HEK293 (cell line): ENCODE measurements around the gene KLK3.
A peak's percentile ranks its signal among the peaks of the same experiment; 100 is the strongest.

ENCODE experiments used
- CTCF ChIA-PET: fragments of 350-600 bp; formaldehyde crosslinking; extraction: SDS; loops from one replicate; lab custom pipeline; 2021; ENCODE audit warnings: antibody characterized with exemption; lab: Yijun Ruan, JAX
- POLR2A ChIA-PET: fragments of 300-600 bp; formaldehyde crosslinking; extraction: SDS; loops from one replicate; lab custom pipeline; 2020; ENCODE audit warnings: antibody characterized with exemption, inconsistent platforms; lab: Yijun Ruan, JAX
- H3K27ac ChIP-seq: fragments of 200-500 bp; sonication (Bioruptor generic); 2 replicates; pipeline ENCODE4 v1.5.1; 2014; ENCODE audit warnings: low read depth, low read length, control low read depth, inconsistent platforms; ENCODE audit errors: extremely low read depth
- H3K36me3 ChIP-seq, 2 experiments: fragments of 200-500 bp in 1 of 2; sonication (Bioruptor generic) in 1 of 2; 1 replicate in 1 of 2; 2 replicates in 1 of 2; pipeline ENCODE4 v1.5.1; 2014 to 2017; ENCODE audit warnings: inconsistent platforms in 2 of 2, low read length in 2 of 2; ENCODE audit not compliant: control insufficient read depth in 2 of 2, insufficient read depth in 1 of 2
- H3K4me1 ChIP-seq: fragments of 200-500 bp; sonication (Bioruptor generic); 2 replicates; pipeline ENCODE4 v1.5.1; 2014; ENCODE audit warnings: mild to moderate bottlenecking, low read length, inconsistent platforms; ENCODE audit not compliant: control insufficient read depth, insufficient read depth
- H3K4me3 ChIP-seq: 2 replicates; pipeline ENCODE4 v1.5.1; 2011; ENCODE audit warnings: low read depth, mild to moderate bottlenecking, control low read depth, low read length, moderate library complexity
- H3K9me3 ChIP-seq: fragments of 200-500 bp; sonication (Bioruptor generic); 2 replicates; pipeline ENCODE4 v1.5.1; 2014; ENCODE audit warnings: low read depth, low read length, inconsistent platforms; ENCODE audit not compliant: control insufficient read depth, insufficient read depth
- HOXD13 ChIP-seq: sonication (generic); formaldehyde crosslinking; IDR thresholded peaks from 2 replicates; pipeline ENCODE4 v1.8.0; 2022; ENCODE audit warnings: missing genetic modification reagents, borderline replicate concordance
- KLF1 ChIP-seq: fragments of 450-650 bp; formaldehyde crosslinking; IDR thresholded peaks from 2 replicates; pipeline ENCODE4 v1.5.1; 2016; ENCODE audit warnings: missing biosample characterization, missing genetic modification characterization
- KLF7 ChIP-seq: fragments of 450-650 bp; formaldehyde crosslinking; IDR thresholded peaks from 2 replicates; pipeline ENCODE4 v1.5.1; 2016; ENCODE audit warnings: missing biosample characterization, missing genetic modification characterization, borderline replicate concordance
- KLF8 ChIP-seq: fragments of 450-650 bp; formaldehyde crosslinking; IDR thresholded peaks from 2 replicates; pipeline ENCODE4 v1.5.1; 2016; ENCODE audit warnings: missing biosample characterization, missing genetic modification characterization
- OVOL3 ChIP-seq: fragments of 450-650 bp; formaldehyde crosslinking; IDR thresholded peaks from 2 replicates; pipeline ENCODE4 v1.5.1; 2016; ENCODE audit warnings: missing biosample characterization, missing genetic modification characterization
- PRDM1 ChIP-seq: fragments of 450-650 bp; formaldehyde crosslinking; IDR thresholded peaks from 2 replicates; pipeline ENCODE4; 2016; ENCODE audit warnings: missing biosample characterization, missing genetic modification characterization
- REPIN1 ChIP-seq: fragments of 450-650 bp; formaldehyde crosslinking; IDR thresholded peaks from 2 replicates; pipeline ENCODE4 v1.5.1; 2017; ENCODE audit warnings: missing biosample characterization, missing genetic modification characterization, low read depth
- SETDB1 ChIP-seq: IDR thresholded peaks from one replicate; pipeline ENCODE4 v1.6.1; 2017; ENCODE audit warnings: mild to moderate bottlenecking, low read length, moderate library complexity, mixed read lengths; ENCODE audit not compliant: insufficient read length
- TRIM28 ChIP-seq: IDR thresholded peaks from 2 replicates; pipeline ENCODE4 v1.6.1; 2011; ENCODE audit warnings: low read length, control low read depth, borderline replicate concordance
- YY2 ChIP-seq: fragments of 450-650 bp; formaldehyde crosslinking; IDR thresholded peaks from 2 replicates; pipeline ENCODE4 v1.5.1; 2016; ENCODE audit warnings: missing biosample characterization, missing genetic modification characterization
- ZBTB7A ChIP-seq: fragments of 450-650 bp; formaldehyde crosslinking; IDR thresholded peaks from 2 replicates; pipeline ENCODE4 v1.5.1; 2016; ENCODE audit warnings: low read depth, missing biosample characterization, missing genetic modification characterization
- ZNF132 ChIP-seq: fragments of 450-650 bp; formaldehyde crosslinking; IDR thresholded peaks from 2 replicates; pipeline ENCODE4 v1.5.1; 2017; ENCODE audit warnings: missing biosample characterization, missing genetic modification characterization, borderline replicate concordance
- ZNF140 ChIP-seq: fragments of 450-650 bp; formaldehyde crosslinking; IDR thresholded peaks from 2 replicates; pipeline ENCODE4 v1.5.1; 2016; ENCODE audit warnings: missing biosample characterization, missing genetic modification characterization
- ZNF311 ChIP-seq: fragments of 450-650 bp; formaldehyde crosslinking; IDR thresholded peaks from 2 replicates; pipeline ENCODE4 v1.5.1; 2017; ENCODE audit warnings: missing biosample characterization, missing genetic modification characterization, borderline replicate concordance
- ZNF354C ChIP-seq: fragments of 450-650 bp; formaldehyde crosslinking; IDR thresholded peaks from 2 replicates; pipeline ENCODE4 v1.5.1; 2016; ENCODE audit warnings: missing biosample characterization, missing genetic modification characterization, low read depth, borderline replicate concordance
- ZNF423 ChIP-seq: fragments of 450-650 bp; formaldehyde crosslinking; IDR thresholded peaks from 2 replicates; pipeline ENCODE4 v1.5.1; 2016; ENCODE audit warnings: missing biosample characterization, missing genetic modification characterization
- ZNF529 ChIP-seq: fragments of 450-650 bp; formaldehyde crosslinking; IDR thresholded peaks from 2 replicates; pipeline ENCODE4 v1.5.1; 2017; ENCODE audit warnings: missing genetic modification characterization, missing biosample characterization; ENCODE audit not compliant: insufficient replicate concordance
- ZNF560 ChIP-seq: fragments of 450-650 bp; formaldehyde crosslinking; IDR thresholded peaks from 2 replicates; pipeline ENCODE4 v1.5.1; 2017; ENCODE audit warnings: missing biosample characterization, missing genetic modification characterization, borderline replicate concordance
- ZNF624 ChIP-seq: fragments of 450-650 bp; formaldehyde crosslinking; IDR thresholded peaks from 2 replicates; pipeline ENCODE4 v1.5.1; 2017; ENCODE audit warnings: missing biosample characterization, missing genetic modification characterization
- ZNF629 ChIP-seq: fragments of 450-650 bp; formaldehyde crosslinking; IDR thresholded peaks from 2 replicates; pipeline ENCODE4 v1.5.1; 2017; ENCODE audit warnings: missing biosample characterization, missing genetic modification characterization
- ZNF664 ChIP-seq: fragments of 450-650 bp; formaldehyde crosslinking; IDR thresholded peaks from 2 replicates; pipeline ENCODE4 v1.5.1; 2016; ENCODE audit warnings: missing biosample characterization, missing genetic modification characterization
- TF ChIP-seq, protein P1 (sequence below): fragments of 450-650 bp; formaldehyde crosslinking; IDR thresholded peaks from 2 replicates; pipeline ENCODE4 v1.5.1; 2016; ENCODE audit warnings: missing biosample characterization, missing genetic modification characterization
- TF ChIP-seq, protein P2 (sequence below): fragments of 450-650 bp; formaldehyde crosslinking; IDR thresholded peaks from 2 replicates; pipeline ENCODE4 v1.5.1; 2017; ENCODE audit warnings: missing biosample characterization, missing genetic modification characterization
- TF ChIP-seq, protein P3 (sequence below): fragments of 450-650 bp; formaldehyde crosslinking; optimal IDR thresholded peaks from 2 replicates; pipeline ENCODE3; 2016; ENCODE audit warnings: missing biosample characterization, mild to moderate bottlenecking, missing genetic modification characterization

KLK3 gene

DNA sequence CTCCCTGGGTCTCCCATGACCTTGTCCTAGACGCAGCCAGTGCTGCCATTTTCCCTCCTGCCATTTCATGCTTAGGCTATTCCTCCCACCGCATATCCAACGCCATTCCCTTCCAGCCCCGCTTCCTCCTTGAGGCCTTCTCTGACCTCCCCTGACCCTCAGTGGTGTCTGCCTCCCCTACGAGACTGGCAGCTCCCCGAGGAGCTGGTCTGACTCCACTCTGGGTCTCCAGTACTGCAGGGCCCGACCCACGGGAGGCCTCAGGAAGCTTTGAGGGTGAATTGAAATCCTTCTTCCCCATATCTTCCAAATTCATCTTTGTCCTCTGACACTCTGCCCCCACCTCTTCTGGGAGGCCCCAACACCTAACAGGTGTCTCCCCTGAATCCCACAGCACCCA is 22.0 kb upstream of the KLK3 start:
- Histone ChIP-seq H3K27ac (no peak overlapping the region), H3K9me3 (no peaks in the 10 kb centered on the region), H3K36me3 (no peaks in the 10 kb centered on the region), H3K4me3 (no peak overlapping the region), H3K4me1 (no peaks in the 10 kb centered on the region; the same call in 1 of the 2 replicates)
- TF ChIP-seq ZNF423 (tag by site-specific recombination), result no peak
- TF ChIP-seq ZNF354C (tag by site-specific recombination), result no peak
- TF ChIP-seq PRDM1 (tag by site-specific recombination), result no peak
- TF ChIP-seq ZNF560, result no peak
- TF ChIP-seq ZNF624 (tag by site-specific recombination), result no peak
- TF ChIP-seq ZNF664 (tag by site-specific recombination), result no peak
- no peak for TF ChIP-seq ZNF132
- no peak for TF ChIP-seq OVOL3 (tag by site-specific recombination)
- TF ChIP-seq, protein P1, sequence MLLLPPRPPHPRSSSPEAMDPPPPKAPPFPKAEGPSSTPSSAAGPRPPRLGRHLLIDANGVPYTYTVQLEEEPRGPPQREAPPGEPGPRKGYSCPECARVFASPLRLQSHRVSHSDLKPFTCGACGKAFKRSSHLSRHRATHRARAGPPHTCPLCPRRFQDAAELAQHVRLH (tag by site-specific recombination), result no peak
- TF ChIP-seq ZBTB7A (tag by site-specific recombination), result no peak
- no peak for TF ChIP-seq ZNF629
- POLR2A ChIA-PET, result interaction anchor here (3.0 kb wide), 1 partner anchor 28 kb away, joined by 10 read pairs; no protein-coding TSS in a partner anchor
- CTCF ChIA-PET, result no interaction called here

DNA sequence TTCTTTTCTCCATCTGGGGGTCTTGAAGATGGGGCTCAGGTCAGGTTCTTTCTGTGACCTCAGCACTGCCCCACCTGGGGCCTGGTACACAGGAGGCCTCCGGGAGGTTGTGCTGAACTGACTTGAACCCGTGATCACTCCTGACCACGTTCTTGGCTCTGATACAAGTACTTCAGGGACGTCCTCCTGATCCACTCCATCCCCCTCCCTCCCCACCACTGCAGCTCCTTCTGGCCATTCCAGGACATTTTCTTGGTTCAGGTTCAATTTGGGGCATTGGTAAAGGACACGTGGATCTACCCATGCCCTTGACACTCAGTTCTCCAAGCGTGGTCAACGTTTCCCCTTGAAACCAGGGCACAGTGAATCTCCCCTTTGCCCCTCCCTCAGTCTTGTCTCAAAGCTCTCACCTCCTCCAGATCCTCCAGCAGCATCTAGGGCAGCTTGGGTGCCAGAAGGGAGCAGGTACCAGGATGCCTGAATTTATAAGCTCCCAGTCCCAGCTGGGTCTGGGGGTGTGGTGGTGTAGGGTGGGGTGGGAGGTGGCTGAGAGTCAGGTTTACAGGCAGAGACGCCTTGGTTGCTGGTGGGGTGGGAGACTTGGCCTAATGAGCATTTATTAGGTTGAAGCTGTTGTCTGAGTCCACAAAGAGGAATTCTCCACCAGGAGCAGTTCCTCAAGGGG is 21.5 kb upstream of the KLK3 start, which contains the start of gene KLK15:
Gene KLK15 (minus strand): TSS at position 458 of the 685 bp plus-strand sequence. CDS start 2,082 bp downstream, outside the sequence.
- Histone ChIP-seq H3K27ac (no peak within 1 kb of the TSS), H3K36me3 (no peaks in the 10 kb centered on the region), H3K4me3 (no peak within 1 kb of the TSS), H3K4me1 (no peaks in the 10 kb centered on the region; the same call in 1 of the 2 replicates), H3K9me3 (no peaks in the 10 kb centered on the region)
- POLR2A ChIA-PET, result interaction anchor here (3.0 kb wide), 1 partner anchor 29 kb away, joined by 10 read pairs; no protein-coding TSS in a partner anchor
- TF ChIP-seq TRIM28 (no peak), SETDB1 (no peak), HOXD13 (CRISPR knock-in tag) (no peak), ZNF560 (no peak), KLF1 (tag by site-specific recombination) (peak; percentile 53), ZNF529 (no peak)
- TF ChIP-seq, all 188 proteins: peak for 1
- CTCF ChIA-PET, result interaction anchor here (0.6 to 0.7 kb wide), 3 partner anchors 89 to 472 kb away, joined by 3 to 4 read pairs (median 3); partner anchors contain the start of gene KLK12

DNA sequence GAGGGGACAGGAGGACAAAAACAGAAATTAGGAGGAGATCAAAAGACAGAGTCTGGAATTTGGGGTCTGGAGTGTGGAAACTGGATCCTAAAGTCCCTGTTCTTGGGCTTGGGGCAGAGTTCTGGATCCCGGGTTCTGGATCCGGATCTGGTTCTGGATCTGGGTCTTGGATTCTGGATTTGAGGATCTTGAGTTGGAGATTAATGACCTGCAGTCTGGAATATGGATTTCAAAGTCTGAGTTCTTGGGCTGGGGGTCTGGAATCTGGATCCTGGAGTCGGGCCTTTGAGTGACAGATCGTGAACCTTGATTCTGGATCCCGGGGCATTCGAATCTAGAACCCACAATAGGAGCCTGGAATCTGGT is 20.9 kb upstream of the KLK3 start:
- Histone ChIP-seq H3K4me3 (no peak overlapping the region), H3K36me3 (no peaks in the 10 kb centered on the region)
- no peak for TF ChIP-seq ZNF311 (tag by site-specific recombination)
- TF ChIP-seq, protein P2, sequence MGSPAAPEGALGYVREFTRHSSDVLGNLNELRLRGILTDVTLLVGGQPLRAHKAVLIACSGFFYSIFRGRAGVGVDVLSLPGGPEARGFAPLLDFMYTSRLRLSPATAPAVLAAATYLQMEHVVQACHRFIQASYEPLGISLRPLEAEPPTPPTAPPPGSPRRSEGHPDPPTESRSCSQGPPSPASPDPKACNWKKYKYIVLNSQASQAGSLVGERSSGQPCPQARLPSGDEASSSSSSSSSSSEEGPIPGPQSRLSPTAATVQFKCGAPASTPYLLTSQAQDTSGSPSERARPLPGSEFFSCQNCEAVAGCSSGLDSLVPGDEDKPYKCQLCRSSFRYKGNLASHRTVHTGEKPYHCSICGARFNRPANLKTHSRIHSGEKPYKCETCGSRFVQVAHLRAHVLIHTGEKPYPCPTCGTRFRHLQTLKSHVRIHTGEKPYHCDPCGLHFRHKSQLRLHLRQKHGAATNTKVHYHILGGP (tag by site-specific recombination), result no peak
- TF ChIP-seq, protein P3, sequence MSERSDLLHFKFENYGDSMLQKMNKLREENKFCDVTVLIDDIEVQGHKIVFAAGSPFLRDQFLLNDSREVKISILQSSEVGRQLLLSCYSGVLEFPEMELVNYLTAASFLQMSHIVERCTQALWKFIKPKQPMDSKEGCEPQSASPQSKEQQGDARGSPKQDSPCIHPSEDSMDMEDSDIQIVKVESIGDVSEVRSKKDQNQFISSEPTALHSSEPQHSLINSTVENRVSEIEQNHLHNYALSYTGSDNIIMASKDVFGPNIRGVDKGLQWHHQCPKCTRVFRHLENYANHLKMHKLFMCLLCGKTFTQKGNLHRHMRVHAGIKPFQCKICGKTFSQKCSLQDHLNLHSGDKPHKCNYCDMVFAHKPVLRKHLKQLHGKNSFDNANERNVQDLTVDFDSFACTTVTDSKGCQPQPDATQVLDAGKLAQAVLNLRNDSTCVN (tag by site-specific recombination), result no peak
- TF ChIP-seq KLF8 (tag by site-specific recombination), result no peak
- TF ChIP-seq KLF7 (tag by site-specific recombination), result no peak
- no peak for TF ChIP-seq YY2
- TF ChIP-seq REPIN1 (tag by site-specific recombination), result no peak
- no peak for TF ChIP-seq ZNF140 (tag by site-specific recombination)
- TF ChIP-seq, all 188 proteins: peak for 0
- POLR2A ChIA-PET, result interaction anchor here (3.0 kb wide), 1 partner anchor 29 kb away, joined by 10 read pairs; no protein-coding TSS in a partner anchor
- no peaks in the 10 kb centered on the region; the same call in 1 of the 2 replicates for H3K4me1 ChIP-seq
- no peaks in the 10 kb centered on the region for H3K9me3 ChIP-seq
- CTCF ChIA-PET, result interaction anchor here (0.6 to 0.7 kb wide), 3 partner anchors 88 to 473 kb away, joined by 3 to 4 read pairs (median 3); partner anchors contain the start of gene KLK12
- H3K27ac ChIP-seq, result no peak overlapping the region
